CD1c-positive myeloid dendritic cell (primary cell): ENCODE measurements around the gene ANKHD1.
"Not testable (repeated sequence)": the region's sequence is repeated elsewhere in the genome, so short reads cannot be mapped to it uniquely, and the experiment has no call there.

Experiments
- DNase-seq: peaks from one replicate; pipeline ENCODE4 v3.0.0-alpha.2; 2016; ENCODE audit errors: extremely low spot score

Gene ANKHD1

DNA sequence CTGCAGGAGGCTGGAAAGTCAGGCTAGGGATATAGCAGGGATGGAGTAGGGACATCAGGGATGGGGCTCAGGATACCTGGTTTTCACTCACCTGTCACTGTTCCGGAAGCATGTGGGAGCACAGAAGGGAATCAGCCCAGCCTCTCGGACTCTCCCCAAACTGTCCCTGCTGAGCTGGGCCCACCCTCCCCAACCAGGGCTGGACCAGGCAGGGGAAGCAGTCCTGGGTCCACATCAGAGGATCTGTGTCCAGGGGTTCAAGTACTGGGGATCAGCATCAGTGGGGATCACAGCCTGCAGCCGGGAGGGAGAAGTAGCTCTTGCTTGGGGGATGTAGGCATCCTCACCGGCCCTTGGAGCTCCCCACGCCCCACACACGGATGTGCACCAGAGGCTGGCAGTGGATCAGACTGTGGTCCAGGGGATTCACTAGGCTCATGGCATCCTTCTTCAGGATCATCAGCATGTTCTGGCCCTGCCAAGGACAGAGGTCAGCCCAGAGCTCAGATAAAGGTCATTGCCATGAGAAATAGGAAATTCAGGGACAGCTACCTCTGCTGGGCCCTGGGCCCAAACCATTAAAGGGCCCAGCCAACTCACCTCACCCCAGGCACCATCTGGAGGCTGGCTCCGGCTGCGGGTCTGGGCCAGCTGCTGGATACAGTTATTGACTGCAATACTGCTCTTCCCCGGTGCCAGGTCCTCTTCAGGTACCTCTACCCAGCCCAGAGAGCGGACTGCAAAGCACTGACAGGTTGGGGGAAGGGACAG, 160.3 kb downstream of the ANKHD1 start:
- no peak for DNase-seq

DNA sequence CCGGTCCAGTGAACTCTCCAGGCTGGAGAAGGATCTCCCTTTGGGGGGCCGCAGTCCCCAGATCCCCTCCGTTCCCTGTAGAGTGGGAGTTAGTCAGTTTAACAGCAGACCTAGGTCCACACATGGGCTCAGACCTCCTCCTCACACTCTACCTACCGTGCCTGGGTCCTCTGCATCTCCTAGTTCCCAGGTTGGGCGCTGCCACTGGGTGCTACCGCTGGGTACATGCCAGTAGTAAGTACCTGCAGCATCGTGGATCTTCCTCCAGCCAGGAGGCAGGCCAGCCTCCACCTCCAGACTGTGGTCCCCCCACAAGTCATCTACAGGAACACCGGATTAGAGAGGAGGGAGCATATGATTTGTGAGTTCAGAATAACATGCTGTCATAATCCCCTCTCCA, 162.0 kb downstream of the ANKHD1 start:
- no peak for DNase-seq

DNA sequence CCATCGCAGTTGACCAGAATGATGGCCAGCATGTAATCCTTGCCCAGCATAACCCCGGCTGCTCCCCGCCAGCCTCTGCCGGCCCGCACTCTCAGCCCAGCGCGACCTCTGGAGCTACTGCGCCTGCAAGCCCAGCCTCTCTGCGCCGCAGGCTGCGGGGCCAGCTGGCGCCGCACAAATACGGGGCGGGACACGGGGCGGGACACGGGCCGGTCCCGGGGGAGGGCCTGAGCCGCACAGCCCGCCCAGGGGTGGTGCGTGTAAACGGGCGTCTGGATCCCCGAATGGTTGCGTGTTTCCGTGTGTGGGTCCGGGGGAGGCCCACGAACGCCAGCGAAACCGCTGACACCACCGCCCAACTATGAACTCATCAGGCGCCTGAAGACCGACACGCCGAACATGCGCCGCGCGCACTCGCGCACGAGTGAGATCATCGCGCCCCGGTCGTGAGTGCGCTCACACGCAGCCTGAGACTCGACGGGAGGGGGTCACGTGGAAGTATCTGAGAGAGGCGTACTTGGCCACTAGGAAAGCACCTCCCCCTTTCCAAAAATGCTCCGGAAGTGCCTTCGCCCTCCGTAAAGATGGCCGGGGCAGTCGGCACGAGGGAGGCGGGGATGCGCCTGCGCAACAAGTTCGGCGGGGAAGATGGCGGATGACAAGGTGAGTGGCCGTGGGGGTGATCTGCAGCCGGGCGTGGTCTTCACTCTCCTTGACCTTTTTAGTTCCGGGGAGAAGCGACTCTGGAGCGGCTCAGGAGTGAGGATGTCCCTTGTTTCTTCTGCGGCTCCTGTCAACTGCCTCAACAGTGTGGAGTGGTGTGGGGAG, 162.8 kb downstream of the ANKHD1 start, which contains the start of the genes APBB3 and SLC35A4:
Gene APBB3, minus strand, starts transcription at position 403 of the 828 bp plus-strand sequence. Its CDS starts 353 bp downstream, at position 50.
Gene SLC35A4, plus strand, starts transcription at position 633 of the 828 bp plus-strand sequence. CDS start 2,342 bp downstream, outside the sequence.
- peak; percentile 100 for DNase-seq

DNA sequence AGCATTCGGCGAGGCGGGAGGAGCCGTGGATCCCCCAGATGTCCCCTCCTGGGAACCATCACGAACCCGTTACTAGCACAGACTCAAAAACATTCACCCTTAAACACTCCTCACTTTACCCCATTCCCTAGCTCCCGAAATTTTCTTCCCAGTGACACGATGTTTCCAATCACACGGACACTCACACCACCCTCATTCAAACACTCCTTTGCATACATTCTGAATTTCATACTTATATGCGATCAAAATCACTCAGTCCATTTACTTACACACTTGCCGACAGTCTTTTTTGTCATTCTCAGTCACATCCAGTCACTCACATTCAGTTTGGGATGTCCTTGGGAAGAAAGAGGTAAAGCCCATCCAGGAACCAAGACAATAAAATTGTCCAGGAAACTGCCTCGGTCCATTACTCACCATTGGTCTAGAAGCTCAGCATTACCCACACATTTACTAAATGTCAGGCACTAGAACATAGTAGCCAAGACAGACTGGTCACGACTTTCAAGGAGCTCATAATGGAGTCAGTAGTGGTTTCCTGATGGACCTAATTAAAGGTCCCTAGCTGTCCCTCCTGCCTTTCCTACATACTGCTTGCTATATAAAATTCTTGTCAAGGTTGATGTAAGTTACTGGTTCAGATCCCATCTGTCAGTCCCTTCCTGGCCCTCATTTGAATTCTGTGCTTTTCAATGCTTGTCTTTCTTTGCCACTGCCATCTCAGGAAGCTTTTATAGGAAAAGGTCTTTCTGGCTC, 163.6 kb downstream of the ANKHD1 start:
- peak; percentile 27 for DNase-seq

DNA sequence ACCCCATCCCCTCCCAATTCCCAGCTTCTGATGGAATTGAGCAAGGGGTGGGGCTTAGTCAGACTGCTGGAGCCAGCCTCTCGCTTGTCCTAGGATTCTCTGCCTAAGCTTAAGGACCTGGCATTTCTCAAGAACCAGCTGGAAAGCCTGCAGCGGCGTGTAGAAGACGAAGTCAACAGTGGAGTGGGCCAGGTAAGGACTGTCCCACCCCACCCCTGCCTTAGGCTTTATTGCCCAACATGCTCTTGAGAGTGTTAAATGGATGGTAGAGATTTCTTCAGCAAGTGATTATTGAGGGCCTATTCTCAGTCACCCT, 164.1 kb downstream of the ANKHD1 start:
- DNase-seq = no peak

DNA sequence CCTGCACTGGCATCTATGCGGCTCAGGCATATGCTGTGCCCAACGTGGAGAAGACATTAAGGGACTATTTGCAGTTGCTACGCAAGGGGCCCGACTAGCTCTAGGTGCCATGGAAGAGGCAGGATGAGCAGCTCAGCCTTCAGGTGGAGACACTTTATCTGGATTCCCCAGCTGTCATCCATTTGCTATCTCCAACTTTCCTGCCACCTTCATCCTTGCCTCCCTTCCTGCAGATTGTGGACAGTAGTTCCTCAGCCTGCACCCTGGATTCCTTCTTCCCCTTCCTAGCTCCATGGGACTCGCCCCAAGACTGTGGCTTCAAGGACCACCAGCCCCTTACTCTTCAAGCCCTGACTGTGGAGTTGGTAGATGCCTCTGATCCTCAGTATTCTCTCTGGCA, 165.0 kb downstream of the ANKHD1 start:
- no peak for DNase-seq

DNA sequence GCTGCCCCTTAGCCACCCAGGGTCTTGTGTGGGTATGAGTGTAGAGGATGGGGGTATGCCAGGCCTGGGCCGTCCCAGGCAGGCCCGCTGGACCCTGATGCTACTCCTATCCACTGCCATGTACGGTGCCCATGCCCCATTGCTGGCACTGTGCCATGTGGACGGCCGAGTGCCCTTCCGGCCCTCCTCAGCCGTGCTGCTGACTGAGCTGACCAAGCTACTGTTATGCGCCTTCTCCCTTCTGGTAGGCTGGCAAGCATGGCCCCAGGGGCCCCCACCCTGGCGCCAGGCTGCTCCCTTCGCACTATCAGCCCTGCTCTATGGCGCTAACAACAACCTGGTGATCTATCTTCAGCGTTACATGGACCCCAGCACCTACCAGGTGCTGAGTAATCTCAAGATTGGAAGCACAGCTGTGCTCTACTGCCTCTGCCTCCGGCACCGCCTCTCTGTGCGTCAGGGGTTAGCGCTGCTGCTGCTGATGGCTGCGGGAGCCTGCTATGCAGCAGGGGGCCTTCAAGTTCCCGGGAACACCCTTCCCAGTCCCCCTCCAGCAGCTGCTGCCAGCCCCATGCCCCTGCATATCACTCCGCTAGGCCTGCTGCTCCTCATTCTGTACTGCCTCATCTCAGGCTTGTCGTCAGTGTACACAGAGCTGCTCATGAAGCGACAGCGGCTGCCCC, 165.6 kb downstream of the ANKHD1 start:
- no peak for DNase-seq

DNA sequence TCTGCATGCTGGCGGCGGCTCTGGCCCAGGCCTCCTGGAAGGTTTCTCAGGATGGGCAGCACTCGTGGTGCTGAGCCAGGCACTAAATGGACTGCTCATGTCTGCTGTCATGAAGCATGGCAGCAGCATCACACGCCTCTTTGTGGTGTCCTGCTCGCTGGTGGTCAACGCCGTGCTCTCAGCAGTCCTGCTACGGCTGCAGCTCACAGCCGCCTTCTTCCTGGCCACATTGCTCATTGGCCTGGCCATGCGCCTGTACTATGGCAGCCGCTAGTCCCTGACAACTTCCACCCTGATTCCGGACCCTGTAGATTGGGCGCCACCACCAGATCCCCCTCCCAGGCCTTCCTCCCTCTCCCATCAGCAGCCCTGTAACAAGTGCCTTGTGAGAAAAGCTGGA, 166.2 kb downstream of the ANKHD1 start:
- no peak for DNase-seq

DNA sequence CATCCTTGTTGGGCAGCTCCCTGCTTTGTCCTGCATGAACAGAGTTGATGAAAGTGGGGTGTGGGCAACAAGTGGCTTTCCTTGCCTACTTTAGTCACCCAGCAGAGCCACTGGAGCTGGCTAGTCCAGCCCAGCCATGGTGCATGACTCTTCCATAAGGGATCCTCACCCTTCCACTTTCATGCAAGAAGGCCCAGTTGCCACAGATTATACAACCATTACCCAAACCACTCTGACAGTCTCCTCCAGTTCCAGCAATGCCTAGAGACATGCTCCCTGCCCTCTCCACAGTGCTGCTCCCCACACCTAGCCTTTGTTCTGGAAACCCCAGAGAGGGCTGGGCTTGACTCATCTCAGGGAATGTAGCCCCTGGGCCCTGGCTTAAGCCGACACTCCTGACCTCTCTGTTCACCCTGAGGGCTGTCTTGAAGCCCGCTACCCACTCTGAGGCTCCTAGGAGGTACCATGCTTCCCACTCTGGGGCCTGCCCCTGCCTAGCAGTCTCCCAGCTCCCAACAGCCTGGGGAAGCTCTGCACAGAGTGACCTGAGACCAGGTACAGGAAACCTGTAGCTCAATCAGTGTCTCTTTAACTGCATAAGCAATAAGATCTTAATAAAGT, 166.9 kb downstream of the ANKHD1 start:
- DNase-seq = no peak

DNA sequence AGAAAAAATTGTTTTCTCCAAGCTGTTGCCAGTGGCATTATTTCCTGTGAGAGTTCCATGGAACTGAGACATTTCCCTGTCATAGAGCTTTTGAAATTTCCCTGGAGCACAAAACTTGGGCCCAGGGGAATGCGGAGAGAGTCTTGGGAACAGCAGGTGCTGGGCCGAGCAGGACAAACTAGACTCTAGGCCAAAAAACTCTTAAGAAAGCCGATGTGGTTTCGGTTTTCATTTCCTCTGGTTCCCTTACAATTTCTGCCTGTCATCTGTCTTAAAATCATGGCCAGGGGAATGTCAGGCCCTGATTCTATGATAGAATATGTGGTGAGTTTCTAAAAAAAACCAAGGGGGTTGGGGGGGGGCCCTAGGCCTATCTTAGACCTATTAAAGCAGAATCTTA, 167.6 kb downstream of the ANKHD1 start:
- DNase-seq = peak; percentile 38

DNA sequence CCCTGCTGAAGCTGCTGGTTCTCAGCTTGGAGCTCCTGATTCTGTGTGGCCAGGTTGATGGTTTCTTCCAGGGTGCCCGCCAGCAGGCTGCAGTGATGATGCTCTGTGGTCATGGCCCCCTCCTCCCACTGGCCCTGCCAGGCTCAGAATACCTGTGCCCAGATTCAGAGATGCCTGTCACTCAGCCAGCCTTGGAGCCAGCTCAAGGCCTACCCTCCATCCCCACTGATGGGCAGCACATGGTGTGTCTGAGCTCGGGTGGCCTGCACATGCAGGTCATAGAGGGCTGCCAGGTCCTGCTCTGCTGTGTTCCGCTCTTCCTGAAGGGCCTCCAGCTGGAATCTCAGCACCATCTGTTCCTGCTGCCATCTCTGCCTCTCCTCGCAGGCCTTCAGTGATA, 168.4 kb downstream of the ANKHD1 start:
- no peak for DNase-seq

DNA sequence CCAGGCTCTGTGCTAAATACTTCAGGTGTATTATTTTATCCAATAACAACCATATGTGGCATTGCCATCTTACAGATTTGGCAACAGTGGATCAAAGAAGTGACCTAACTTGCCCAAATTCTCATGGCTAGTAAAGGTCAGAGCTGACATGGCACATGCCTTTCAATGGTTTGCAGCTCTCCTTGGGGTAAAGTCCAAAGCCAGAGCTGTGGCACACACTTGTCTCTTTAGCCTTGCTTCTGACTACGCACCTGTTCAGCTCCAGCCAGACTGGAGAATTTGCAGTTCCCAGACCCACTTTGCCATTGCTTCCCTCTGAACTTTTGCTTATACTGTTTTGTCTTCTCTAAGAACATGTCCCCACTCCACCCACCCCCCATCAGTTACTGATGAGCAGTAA, 168.9 kb downstream of the ANKHD1 start:
- DNase-seq = no peak

DNA sequence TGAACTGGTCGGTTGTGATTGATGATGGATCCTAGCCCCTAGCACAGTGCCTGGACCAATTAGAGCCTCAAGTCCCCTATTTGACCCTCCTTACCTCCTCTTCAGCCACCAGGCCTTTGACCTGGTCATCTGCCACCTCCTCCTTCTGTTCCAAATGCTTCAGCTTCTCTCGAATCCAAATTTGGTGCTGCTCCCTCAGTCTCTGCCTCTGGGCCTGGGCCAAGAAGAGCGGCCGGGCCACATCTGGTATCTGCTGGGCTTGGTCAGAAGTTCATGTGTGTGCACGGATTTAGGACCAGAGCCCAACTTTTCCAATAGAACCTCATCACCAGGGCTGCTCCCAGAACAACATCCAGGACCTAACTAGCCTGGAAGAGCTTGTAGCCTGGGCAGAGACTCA, 169.5 kb downstream of the ANKHD1 start:
- DNase-seq = no peak

DNA sequence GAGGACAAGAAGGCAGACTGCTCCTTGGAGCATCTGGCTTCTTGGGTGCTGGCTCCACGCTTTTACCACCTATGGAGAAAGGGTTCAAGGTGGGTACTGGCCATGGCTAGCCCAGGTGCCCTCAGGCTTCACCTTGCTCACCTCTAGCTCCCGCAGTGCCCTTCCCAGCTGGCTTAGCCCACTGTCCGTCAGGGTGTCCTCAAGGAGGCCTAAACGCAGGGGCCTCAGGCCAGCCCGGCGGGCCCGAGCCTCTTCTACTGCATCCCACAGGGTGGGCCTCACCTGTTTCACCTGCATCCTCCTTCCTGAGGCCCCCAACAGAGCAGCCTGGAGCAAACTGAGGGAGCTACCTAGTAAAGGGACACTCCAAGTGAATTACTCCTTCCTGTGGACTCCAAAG, 172.1 kb downstream of the ANKHD1 start:
- DNase-seq = no peak

DNA sequence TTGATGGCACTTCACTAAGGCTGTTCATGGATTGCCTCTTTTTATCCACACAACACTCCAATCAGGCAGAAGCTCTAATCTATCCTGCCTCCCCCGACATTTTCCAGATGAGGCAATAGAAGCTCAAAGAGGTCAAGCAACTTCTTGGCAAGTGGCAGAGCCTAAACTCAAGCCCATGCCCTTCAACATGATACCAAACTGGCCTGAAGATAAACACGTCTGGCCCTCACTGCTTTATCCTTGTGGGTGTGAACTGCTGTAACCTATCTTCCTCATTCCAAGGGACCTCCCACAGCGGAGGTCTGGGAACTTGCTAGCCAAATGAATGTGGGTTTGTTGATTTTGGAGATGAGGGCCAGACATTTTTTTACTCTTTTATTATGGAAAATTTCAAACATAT, 172.5 kb downstream of the ANKHD1 start:
- DNase-seq = peak; percentile 52

DNA sequence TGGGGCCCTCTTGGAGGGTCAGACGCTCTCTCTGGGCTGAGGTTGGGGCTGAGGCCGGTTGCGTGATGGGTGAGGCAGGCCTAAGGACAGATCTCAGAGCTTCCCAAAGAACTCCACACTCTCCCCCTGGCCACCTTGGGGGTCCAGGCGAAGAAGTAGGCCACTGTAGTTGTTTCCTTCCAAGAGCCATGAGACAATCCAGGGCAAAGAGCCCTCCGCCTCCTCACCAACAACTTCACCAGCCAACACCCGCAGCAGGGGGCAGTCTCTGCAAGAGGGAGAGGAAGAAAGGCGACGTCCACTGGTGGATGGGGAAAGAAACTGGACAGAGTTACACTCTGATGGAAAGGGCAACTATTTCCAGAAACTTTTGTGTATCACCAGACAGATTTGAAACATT, 173.7 kb downstream of the ANKHD1 start:
- peak; percentile 81 for DNase-seq

DNA sequence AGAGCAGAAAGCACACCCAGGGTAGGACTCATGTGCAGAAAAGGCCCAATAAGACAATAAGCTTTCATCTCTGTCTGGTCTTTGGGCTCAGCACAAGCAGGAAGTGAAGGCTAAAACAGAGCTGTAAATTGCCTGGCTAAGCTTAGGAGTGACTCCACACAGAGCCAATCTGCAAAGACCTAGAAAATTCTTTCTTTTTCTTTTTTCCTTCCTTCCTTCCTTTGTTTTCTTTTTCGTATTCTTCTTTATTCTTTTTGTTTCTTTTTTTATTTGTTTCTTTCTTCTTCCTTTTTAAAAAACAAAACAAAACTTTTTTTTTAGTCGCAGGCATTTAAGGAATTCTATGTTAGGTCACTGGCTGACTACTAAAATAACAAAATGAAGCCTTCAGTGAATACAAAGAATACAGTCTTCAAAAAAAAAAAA, 175.2 kb downstream of the ANKHD1 start:
- DNase-seq = no peak

DNA sequence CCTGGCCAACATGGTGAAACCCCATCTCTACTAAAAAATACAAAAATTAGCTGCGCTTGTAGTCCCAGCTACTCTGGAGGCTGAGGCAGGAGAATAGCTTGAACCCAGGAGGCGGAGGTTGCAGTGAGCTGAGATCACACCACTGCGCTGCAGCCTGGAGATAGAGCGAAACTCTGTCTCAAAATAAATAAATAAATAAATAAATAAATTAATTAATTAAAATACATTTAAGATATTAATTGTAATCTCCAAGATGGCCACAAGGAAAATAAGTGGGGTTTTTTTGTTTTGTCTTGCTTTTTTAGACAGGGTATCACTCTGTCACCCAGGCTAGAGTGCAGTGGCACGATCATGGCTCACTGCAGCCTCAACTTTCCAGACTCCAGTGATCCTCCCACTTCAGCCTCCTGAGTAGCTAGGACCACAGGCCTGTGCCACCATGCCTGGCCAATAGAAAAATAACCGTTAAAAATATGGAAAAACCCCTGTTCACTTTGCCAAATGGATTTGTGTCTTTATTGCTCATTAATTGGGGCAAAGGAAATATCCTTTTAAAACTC, 177.6 kb downstream of the ANKHD1 start:
- not testable (repeated sequence) for DNase-seq

DNA sequence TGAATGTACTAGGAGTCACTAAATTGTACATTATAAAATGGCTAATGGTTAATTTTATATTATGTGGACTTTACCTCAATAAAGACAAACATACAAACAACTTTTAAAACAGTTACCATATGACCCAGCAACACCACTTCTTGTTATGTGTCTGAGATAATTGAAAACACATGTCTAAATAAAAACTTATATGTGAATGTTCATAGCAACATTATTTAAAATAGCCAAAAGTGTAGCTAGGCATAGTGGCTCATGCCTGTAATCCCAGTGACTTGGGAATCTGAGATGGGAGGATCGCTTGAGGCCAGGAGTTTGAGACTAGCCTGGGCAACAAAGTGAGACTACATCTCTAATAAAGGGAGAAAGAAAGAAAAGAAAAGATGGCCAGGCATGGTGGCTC, 185.9 kb downstream of the ANKHD1 start:
- no peak for DNase-seq

DNA sequence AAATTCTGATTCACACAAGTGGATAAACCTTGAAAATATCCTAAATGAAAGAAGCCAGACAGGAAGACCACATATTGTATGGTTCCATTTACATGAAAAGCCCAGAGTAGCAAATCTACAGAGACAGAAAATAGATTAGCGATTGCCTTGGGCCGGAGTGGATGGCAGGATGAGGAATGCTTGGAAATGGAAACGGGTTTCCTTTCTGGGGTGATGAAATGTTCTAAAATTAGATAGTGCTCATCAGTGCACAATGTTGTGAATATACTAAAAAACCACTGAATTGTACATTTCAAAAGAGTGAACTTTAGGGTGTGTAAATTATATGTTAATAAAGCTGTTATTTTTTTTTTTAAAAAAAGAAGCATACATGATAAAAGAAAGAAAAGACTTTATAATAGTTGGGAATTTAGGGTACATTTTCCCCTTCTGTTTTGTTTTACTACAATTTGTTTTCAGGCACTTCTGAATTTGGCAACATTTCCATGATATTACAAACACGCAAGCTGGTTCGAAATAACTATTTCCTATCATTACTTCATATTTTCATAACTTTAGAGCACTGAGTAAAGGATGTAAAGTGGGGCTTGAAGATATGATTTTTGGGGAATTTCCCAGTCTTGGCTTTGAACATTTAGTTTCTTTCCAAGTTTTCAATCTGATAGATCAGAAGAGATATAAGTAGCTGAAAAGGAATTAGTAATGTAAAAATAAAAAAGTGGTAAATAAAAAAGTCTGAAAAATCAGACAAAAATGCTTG, 186.9 kb downstream of the ANKHD1 start:
- DNase-seq = peak; percentile 27
